HCEC 1CT (cell line): ENCODE results near the gene HK2.
A peak's percentile ranks its signal among the peaks of the same experiment; 100 is the strongest.

Source experiments
- DNase-seq: peaks from one replicate; pipeline ENCODE4 v3.0.0-alpha.2; 2017

Gene HK2

DNA sequence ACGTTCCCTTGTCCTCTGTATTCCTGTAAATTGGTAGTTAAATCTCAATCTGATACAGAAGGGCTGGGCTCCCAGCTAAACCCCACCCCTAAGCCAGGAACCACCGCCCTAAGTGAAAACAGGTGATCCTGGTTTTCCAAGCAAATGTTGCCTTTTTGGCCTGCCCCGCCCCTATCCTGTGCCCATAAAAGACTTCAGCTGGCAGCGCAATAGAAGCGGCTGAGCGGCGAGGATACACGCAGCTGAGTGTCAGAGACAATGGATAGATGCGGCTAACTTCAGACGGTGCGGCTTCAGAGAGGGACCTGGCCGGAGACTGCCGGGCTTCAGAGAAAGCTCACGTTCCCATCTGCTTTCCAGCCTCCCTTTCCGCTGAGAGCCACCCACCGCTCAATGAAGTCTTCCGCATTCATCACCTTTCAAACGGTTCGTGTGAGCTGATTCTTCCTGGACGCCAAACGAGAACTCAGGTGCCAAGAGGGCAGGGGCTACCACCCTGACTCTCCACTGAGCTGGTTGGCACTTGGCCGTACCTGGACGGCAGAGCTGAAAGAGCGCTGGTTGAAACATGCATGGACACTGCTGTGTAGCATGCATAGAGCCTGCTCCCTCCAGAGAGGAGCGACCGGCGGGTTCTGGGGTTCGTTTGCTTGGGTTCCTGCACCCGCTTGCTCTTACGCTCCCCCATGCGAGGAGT, 75.0 kb downstream of the HK2 start:
- no peak for DNase-seq

DNA sequence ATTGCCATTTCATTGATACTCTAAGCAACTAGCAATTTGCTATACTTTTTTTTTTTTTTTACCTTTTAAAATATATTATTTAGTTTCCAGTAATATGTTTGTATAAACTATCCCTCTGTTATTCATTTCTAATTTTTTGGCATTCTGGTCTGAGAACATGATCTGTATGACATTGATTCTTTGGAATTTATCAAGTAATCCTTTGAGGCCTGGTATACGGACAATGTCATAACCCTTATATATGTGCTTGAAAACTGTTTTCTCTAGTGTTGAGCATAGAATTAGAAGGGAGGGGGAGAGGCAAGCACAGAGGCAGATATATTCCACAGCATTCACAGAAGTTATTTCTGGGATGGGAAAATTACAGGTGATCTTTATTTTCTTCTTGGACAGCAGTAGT, 76.3 kb downstream of the HK2 start:
- DNase-seq: peak; percentile 30

DNA sequence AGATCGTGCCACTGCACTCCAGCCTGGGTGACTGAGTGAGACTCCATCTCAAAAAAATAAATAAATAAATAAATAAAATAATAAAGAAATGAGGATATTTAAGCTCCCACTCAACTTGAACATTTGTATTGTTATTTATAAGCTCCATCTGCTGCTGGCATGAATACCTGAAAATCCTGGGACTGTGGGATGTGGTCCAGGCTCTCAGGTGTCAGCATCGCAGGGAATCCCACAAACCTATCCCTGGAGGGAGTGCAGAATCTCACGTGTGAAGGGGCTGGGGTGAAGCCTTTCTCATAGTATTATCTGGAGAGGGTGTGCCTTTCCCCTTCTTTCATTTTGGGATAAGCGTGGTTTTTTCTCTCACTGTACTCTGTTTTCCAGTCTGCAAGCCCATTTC, 77.1 kb downstream of the HK2 start:
- no peak for DNase-seq

DNA sequence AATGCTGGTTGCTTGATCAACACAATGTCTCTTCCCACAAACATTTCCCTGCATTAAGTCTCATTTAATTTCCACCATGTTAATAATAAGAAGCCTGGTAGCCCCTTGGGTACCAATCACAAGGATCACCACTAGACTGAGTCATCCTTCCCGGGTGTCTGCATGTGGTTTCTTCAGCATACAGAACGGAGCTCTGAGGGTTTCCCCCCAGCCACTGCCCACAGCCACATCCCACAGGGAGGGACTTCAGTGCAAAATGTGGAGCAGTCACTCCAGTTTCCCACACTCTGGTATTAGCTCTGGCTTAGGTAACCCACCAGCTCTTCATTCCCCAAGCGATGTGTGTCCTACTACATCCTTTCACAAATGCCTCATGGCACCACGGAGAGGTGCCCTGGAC, 81.8 kb downstream of the HK2 start:
- DNase-seq: no peak

DNA sequence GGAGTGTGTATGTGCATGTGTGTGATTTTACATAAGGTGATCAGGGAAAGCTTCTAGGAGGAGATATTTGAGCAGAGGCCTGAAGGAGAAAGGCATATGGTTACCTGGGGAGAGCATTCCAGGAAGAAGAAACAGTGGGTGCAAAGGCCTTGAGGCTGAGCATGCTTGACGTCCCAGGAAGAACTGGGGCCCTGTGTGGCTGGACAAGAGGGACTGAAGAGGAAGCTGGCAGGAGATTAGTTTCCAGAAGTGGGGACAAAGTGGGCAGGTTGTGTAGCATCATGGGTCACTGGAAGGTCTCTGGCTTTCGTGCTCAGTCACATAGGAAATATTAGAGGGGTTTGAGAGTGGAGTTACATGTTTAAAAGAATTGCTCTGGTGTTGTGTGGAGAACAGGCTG, 82.5 kb downstream of the HK2 start:
- DNase-seq: no peak

DNA sequence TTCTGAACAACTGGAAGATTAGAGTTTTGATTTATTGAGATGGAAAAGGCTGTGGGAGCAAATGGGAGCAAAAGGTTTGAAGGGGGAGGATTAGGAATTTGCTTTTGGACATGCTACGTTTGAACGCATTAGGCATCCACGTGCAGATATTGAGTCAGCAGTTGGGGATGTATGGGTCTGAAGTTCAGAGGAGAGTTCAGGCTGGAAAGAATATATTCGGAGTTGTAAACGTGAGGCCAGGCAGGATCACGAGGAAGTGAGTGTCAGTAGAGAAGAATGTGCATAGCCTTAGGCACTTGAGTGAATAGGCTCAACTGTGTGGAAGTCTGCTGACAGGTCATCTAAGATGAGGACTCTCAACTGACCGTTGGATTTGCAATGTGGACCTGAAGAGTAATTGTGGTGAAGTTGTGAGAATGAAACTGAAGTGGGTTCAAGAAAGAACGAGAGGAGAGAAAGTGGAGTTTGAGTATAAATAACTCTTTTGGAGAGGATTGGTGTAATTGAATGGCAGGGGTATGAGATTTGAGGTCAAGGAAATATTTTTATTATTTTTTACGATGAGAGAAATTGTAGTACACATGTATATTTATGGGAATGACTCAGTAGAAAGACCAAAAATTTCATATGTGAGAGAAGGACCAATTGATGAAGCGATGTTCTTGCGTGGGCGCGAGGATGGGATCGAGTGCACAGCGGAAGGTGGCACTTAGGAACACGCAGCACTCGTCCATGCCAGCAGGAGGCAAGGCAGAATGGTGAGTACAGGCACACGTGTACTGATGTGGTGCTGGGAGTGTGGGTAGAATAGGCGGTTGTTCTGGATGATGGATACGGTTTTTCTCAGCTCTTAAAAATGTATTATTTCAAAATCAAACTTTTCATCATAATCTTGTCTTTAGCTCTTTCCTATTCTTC, 84.0 kb downstream of the HK2 start:
- DNase-seq: peak; percentile 14

DNA sequence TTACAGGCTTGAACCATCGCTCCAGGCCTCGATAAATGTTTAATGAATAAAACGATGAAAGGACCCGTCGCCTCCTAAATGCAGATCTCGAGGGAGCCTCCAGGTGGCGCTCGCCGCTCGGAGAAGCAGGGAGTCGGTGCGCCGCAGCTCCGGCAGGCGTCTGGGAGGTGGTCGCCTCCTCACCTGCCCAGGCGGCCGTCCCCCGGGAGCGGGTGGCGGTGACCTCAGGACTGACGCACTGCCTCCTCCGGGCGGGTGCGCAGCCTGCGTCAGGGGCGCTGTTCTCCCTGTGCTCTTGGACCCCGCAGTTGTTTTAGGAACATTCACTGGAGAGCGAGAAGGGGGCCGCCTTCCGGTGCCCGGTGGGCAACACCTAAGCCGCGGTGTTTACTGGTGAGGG, 85.9 kb downstream of the HK2 start:
- peak; percentile 19 for DNase-seq

DNA sequence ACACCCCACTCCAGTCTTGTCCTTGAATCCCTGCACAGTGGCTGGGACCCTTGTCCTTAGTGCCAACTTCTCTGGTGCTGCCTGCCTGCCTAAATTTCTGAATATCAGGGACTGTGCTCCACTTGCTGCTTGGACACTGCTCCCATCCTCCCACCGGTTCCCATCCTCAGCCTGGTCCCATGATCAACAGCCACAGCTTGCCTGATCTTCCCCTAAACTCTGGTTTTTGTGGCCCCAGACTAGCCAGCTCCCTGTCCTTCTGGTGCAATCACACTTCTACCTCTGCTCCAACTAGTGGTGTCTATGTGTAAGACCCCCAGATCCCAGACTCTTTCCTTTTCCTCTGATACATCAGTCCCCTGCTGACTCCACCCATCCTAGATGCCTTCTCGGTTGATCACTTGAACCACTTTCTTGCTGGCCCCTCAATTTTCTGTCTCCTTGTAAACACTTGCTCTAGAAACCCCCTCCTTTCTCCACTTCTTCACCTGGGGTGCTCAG, 87.4 kb downstream of the HK2 start:
- no peak for DNase-seq

DNA sequence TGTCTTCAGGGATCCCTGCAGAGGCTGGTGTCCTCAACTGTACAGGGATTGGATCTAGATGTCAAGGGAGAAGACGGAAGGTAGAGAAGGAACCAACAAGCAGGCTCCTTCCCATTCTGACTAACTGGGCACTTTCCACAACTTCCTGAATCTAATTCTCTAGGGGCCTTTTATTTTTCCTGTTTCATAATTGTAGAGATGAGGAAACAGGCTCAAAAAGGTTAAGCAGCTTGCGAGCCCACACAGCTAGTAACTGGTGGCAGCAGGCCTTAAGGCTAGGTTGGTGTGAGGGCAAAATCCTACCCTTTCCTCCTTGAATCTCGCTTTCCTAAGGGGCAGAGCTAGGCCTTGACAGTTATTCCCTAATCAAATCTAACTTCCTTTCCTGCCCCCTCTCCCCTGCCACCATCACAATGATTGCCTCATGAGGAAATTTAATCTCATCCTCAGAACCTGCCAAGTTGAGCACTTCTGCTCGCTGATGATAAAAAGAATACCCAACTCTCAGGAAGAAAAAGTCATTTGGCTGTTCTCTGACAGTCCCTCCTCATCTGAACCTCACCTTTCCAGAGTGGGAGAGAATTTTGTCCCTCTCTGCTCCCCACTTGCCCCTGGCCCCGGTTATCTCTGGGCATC, 88.8 kb downstream of the HK2 start:
- DNase-seq: no peak

DNA sequence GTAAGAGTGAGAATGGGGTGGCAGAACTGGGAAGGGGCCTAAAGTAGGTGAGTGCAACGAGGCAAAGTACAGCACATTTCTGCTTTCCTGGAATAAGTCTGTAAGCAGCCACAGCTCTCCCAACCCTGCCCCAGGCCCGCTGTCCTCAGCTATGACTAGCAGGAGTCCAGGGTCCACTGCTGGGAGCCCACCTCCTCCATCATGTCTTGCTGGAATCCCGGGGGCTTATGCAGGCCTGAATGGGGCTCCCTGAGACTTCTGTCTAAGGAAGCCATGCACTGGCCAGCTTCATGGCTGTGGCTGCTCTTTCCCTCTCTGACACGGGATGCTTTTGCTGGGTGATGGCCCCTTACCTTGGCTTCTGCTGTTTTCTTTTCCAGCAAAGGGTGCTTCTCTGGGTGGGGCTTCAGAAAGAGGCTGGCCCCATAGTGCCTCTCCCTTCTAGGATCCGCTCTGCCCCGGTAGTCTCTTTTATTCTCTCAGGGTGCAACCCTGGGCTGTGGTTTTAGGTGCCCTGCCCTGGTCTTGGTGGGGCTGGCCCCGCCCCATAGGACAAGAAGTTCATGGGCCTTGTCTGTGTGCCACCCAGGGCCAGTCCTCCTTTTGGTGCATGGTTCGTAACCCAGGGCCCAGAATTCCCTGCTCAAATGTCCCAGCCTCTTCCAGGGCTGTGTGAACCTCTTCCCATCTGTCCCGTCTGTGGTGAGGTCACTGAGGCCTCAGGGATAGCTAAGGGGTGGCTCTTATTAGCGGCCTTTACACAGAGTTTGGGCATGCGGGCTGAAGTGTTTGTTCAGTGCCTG, 90.7 kb downstream of the HK2 start:
- DNase-seq: no peak

DNA sequence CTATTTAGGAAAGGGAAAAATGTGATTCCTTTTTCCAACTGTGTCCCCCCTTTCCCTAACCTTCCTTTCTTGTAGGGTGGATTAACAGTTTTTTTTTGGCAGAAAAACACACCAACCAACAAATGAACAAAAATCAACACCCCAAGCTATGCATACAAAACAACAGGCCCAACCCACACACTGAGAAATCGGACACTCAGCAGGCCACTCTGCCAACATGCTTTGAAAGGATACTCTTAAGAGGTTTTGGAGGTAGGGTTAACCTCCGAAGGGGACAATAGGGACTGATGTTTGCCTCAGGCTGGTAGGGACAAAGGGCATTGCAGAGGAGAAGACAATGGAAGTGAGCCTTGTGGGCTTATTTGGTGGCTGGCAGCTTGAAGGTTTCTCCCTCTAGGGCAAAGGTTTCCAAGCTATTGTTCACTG, 91.4 kb downstream of the HK2 start:
- no peak for DNase-seq

DNA sequence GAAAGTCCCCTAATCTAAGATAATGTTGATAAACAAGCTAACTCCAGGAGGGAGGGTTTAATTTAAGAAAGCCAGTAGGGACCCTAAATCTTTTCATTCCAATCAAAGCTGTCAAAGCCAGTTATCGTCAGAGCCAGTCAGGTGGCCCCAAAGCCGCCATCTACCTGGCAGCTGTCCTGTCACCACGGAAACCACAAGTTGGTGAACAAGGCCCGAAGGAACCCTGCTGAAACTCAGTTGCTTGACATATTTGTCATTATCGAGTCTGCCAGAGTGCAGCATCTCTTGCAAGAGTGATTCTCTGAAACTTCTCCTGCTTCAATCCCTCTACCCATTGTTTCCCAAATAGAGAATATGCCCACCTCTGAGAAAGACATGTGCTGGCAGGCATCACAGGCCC, 93.7 kb downstream of the HK2 start:
- no peak for DNase-seq

DNA sequence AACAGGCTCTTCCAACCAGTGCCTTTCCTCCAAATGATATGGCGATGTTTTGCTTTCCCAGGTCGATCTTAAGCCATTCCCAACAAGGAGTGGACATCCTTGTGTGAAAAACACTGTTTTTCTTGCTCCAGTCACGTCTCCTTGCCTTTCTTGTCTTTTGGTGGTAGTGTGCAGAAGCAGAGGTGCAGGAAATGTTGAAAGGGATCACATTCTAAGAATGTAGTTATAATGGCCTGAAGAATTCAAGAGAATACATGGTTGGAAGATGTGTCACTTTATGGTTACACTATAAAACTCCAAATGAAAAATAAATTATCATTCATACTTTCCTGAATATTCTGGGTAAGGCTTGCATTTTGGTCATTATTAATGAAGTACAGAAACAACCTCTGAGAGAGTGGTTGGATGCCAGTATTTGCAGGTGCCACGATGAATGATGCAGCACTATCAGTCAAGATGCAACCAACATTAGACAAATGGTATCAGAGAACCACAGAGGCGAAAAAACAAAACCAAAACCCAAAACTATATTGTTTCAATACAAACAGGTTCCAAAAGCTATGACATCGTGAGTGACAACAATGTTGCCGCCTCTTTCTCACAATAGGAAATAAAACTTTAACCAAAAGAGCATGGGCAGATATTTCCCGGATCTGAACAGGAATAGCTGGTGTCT, 97.0 kb downstream of the HK2 start:
- no peak for DNase-seq

DNA sequence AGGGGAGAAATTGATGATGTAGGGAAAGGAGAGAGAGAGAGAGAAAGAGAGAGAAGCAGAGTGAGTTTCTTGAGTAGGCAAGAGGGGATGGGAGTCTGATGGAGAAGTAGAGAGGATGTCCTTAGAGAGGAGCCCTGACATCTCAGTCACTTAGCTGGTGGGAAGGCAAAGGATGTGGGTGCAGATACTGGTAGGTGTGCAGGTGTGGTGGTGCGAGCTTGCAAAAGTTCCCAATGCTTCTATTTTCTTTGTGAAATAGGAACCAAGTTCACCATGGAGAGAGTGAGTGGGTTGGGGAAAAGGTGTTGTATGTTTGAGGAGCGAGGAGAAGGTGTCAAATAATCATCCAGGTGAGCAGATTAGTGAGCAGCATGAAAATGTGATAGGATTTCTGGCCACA, 98.0 kb downstream of the HK2 start:
- DNase-seq: no peak

DNA sequence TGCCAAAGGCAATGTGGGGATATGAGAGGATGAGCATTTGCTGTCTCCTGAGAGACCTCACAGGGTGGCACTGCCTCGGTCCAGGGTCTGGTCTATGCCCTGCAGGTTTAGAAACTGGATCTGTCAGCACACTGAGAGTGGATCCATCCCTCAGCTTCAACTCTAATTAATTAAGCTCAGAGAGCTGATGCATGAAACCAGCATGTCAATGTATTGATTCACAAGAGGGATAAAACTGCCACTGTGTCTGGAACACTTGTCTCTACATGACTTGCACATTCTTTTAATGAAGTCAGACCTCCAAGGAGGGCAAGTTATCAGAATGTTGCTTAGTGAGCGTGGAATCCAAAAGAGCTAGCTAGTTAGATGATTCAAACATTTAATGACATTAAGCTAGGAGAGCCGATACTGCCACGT, 102.1 kb downstream of the HK2 start:
- DNase-seq: no peak

DNA sequence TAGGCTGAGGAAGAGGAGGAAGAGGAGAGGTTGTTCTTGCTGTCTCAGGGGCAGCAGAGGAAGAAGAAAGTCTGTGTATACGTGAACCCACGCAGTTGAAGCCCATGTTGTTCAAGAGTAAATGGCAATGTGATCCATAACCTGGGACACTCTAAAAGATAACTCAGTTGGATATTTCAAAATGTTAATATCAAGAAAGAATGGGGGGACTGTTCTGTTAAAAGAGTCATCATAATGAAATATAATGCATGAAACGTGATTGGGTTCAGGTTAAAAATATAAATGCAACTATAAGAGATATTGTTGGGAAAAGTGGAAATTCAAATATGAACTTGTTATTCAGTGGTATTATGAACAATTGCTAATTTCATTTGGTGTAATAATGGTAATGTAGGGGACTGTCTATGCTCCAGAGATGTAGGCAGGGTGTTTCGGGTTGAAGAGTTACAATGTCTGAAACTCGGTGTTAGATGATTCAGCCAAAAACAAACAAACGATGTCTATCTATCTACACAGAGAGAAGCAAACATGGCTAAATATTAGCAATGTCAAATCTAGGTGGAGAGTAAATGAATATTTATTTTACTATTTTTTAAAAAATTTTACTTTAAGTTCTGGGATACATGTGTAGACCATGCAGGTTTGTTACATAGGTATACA, 103.4 kb downstream of the HK2 start:
- DNase-seq: no peak

DNA sequence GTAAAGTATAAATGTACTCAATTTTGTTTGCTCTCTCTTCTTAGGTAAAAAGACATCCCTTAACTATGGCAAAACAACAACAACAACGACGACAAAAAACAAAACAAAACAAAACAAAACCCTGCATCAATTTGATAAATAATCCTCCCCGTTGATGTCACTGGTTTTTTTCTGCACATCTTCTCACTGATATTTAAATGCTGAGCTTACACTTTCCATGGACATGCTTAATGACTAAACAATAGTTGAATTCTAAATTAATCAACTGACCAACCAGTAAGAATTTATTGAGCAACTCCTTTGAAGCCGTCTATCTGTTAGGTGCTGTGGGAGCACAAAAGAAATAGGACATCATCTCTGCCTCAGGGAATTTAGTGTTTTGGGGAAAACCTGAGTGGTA, 104.3 kb downstream of the HK2 start:
- DNase-seq: no peak

DNA sequence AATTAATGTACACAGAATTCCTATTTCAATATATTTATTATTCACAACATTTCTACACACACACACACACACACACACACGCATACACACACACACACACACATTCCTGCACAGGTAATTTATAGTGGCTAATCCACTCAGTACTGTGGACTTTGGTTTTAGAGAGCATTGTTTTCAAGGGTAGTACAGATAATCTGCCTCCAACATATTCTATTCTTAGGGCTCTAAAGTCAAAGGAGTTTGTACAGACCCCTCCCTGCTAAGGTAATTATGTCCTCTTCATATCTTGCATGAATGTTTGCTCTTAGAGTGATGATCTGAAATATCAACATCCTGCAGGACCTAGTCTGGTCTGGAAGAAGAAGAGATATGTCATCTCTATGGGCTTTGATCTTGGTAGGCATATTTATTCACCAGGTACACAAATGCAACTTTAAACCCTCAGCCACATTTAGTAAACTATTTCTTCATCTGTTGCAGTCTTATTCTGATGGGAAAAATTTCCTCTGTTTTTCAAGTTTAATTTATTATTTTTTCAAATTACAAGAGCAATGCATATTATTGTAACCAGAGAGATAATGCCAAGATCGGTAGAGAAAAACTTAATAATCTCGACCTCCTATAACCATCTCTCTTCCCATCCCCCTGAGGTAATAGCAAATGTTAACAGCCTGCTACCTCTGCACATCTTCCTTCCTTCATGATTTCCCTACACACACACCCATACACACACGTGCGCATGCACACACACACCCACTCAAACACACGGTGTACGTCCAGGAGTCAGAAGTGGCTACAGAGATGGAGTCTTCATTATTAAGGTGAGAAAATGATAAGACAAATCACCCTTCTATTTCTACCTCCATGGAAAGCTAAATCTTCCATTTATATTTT, 106.2 kb downstream of the HK2 start:
- no peak for DNase-seq

DNA sequence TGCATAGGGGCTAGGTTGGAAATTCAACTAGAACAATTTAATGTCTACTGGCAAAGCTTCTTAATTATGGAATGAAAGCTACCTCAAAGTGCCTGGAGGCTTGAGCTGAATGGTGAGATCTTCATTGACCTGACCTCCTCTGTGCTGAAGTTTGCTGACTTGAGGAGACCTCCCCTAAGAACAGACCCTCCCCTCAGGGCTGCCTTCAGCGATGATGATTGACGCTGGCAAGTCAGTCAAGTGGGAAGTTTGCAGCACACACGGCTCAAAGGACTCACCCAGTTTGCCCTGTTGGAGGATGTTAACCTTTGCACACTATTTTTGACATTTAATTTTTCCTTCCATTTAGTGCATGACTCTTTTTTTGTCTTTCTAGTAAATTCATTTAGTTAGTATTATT, 107.4 kb downstream of the HK2 start:
- no peak for DNase-seq

DNA sequence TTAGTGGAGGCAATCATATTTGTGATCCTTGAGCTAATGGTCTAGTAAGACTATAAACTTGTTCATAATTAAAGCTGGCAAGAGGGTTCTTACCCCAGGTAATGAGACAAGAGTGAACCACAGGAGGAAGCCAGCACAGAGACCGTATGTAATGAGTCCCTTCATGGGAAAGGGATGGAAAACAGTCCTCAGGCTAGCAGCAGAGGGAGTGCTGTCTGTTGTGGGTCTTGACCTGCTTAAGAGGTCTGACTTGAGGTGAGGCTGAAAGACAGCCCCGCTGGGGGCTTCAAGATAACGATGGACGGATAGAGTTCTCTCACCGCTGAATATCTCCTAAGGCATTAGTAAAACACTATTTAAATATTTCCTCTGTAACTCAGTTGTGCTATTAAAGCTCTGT, 108.3 kb downstream of the HK2 start:
- no peak for DNase-seq
